HEK293T (cell line): ENCODE measurements around the gene KIF26B.

Source experiments
- CTCF ChIA-PET: fragments of 350-600 bp; formaldehyde crosslinking; extraction: SDS; loops from one replicate; lab custom pipeline; 2021; ENCODE audit warnings: antibody characterized with exemption, inconsistent platforms; lab: Yijun Ruan, JAX
- POLR2A ChIA-PET: fragments of 350-600 bp; formaldehyde crosslinking; extraction: SDS; loops from one replicate; lab custom pipeline; 2020; ENCODE audit warnings: antibody characterized with exemption, inconsistent platforms; lab: Yijun Ruan, JAX
- DNase-seq: peaks from one replicate; pipeline ENCODE4 v3.0.0; 2012; ENCODE audit warnings: mixed read lengths; ENCODE audit errors: extremely low spot score
- ARNT ChIP-seq: fragments of 450-650 bp; IDR thresholded peaks from 2 replicates; pipeline ENCODE4 v1.6.1; 2017; ENCODE audit warnings: mild to moderate bottlenecking
- BHLHE40 ChIP-seq: fragments of 450-650 bp; IDR thresholded peaks from 2 replicates; pipeline ENCODE4 v1.6.1; 2016; ENCODE audit warnings: mild to moderate bottlenecking, moderate library complexity, borderline replicate concordance
- CTBP1 ChIP-seq: fragments of 450-650 bp; IDR thresholded peaks from 2 replicates; pipeline ENCODE4 v1.6.1; 2016; ENCODE audit warnings: borderline replicate concordance
- ELF4 ChIP-seq: fragments of 450-650 bp; IDR thresholded peaks from 2 replicates; pipeline ENCODE4 v1.6.1; 2017; ENCODE audit warnings: antibody characterized with exemption
- FOXA1 ChIP-seq: fragments of 450-650 bp; IDR thresholded peaks from 2 replicates; pipeline ENCODE4 v1.6.1; 2016; ENCODE audit warnings: mild to moderate bottlenecking
- FOXK2 ChIP-seq: fragments of 450-650 bp; IDR thresholded peaks from 2 replicates; pipeline ENCODE4 v1.6.1; 2016; ENCODE audit warnings: mild to moderate bottlenecking
- FOXM1 ChIP-seq: fragments of 450-650 bp; IDR thresholded peaks from 2 replicates; pipeline ENCODE4 v1.6.1; 2017; ENCODE audit warnings: mild to moderate bottlenecking, borderline replicate concordance
- HDGF ChIP-seq: fragments of 450-650 bp; IDR thresholded peaks from 2 replicates; pipeline ENCODE4 v1.6.1; 2017; ENCODE audit warnings: antibody characterized with exemption, borderline replicate concordance
- L3MBTL2 ChIP-seq: fragments of 450-650 bp; conservative IDR thresholded peaks from 2 replicates; pipeline ENCODE4 v1.6.1; 2016; ENCODE audit warnings: mild to moderate bottlenecking
- LEF1 ChIP-seq: fragments of 450-650 bp; IDR thresholded peaks from 2 replicates; pipeline ENCODE4 v1.6.1; 2017; ENCODE audit warnings: mild to moderate bottlenecking, borderline replicate concordance
- NFRKB ChIP-seq: fragments of 450-650 bp; IDR thresholded peaks from 2 replicates; pipeline ENCODE4 v1.6.1; 2016; ENCODE audit warnings: mild to moderate bottlenecking, moderate library complexity
- SP1 ChIP-seq: fragments of 450-650 bp; IDR thresholded peaks from 2 replicates; pipeline ENCODE4 v1.6.1; 2017
- SUZ12 ChIP-seq: fragments of 450-650 bp; IDR thresholded peaks from 2 replicates; pipeline ENCODE4 v1.6.1; 2016; ENCODE audit warnings: mild to moderate bottlenecking
- TARDBP ChIP-seq: fragments of 450-650 bp; IDR thresholded peaks from 2 replicates; pipeline ENCODE4 v1.6.1; 2016
- ZNF384 ChIP-seq: fragments of 450-650 bp; IDR thresholded peaks from 2 replicates; pipeline ENCODE4 v1.6.1; 2016
- TF ChIP-seq, protein P1 (sequence below): fragments of 450-650 bp; IDR thresholded peaks from 2 replicates; pipeline ENCODE4 v1.6.1; 2016

KIF26B gene

DNA sequence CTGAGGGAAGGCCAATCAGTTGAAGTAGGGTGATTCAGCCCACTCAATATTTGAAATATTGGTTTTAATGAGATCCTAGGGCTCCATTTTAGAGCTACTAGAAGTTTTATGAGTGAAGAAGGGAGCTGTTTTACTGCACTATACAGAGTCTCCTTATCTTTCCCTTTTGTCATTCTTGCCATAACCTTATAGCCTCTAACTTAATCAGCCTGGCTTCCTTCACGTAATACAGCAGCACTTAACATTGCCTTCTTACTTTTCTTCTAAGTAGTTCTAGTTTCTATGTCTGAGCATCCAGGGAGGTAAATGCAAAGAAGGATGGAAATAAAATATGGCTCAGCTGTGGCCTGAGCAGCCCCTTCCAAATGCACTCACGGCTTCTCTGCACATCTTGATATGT is 299.3 kb downstream of the KIF26B start:
- TF ChIP-seq SUZ12 (no peak), FOXM1 (no peak), NFRKB (no peak), FOXA1 (no peak), ZNF384 (no peak), CTBP1 (no peak)
- CTCF ChIA-PET: no interaction called here

DNA sequence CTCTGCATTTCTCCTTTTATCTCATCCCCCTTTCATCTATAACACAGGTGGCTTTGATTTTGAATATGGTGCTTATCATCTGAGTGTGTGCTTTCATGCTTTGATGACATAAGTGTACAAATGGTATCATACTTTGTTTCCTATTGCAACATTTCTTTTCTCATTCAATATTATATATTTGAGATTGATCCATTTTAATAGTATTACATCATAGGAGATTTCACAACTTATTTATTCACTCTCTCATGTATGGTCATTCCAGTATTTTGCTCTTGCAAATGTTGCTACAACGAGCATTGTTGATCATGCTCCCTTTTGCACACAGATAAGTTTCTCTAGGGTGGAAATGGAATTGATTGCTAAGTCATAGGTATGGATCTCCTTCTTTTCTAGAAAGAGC is 302.8 kb downstream of the KIF26B start:
- CTCF ChIA-PET: no interaction called here
- POLR2A ChIA-PET: no interaction called here
- DNase-seq: no peak
- TF ChIP-seq ARNT: no peak
- no peak for TF ChIP-seq CTBP1
- no peak for TF ChIP-seq L3MBTL2
- no peak for TF ChIP-seq TARDBP
- TF ChIP-seq FOXK2: no peak
- no peak for TF ChIP-seq NFRKB
- no peak for TF ChIP-seq SUZ12
- TF ChIP-seq, protein P1, sequence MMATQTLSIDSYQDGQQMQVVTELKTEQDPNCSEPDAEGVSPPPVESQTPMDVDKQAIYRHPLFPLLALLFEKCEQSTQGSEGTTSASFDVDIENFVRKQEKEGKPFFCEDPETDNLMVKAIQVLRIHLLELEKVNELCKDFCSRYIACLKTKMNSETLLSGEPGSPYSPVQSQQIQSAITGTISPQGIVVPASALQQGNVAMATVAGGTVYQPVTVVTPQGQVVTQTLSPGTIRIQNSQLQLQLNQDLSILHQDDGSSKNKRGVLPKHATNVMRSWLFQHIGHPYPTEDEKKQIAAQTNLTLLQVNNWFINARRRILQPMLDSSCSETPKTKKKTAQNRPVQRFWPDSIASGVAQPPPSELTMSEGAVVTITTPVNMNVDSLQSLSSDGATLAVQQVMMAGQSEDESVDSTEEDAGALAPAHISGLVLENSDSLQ: no peak
- no peak for TF ChIP-seq FOXM1
- TF ChIP-seq LEF1: no peak
- TF ChIP-seq ELF4: no peak
- TF ChIP-seq SP1: no peak
- no peak for TF ChIP-seq ZNF384
- TF ChIP-seq FOXA1: no peak
- TF ChIP-seq BHLHE40: no peak
- TF ChIP-seq HDGF: no peak

More for the DNA sequence above, 299.3 kb downstream of the KIF26B start:
- DNase-seq: no peak
- POLR2A ChIA-PET: no interaction called here

DNA sequence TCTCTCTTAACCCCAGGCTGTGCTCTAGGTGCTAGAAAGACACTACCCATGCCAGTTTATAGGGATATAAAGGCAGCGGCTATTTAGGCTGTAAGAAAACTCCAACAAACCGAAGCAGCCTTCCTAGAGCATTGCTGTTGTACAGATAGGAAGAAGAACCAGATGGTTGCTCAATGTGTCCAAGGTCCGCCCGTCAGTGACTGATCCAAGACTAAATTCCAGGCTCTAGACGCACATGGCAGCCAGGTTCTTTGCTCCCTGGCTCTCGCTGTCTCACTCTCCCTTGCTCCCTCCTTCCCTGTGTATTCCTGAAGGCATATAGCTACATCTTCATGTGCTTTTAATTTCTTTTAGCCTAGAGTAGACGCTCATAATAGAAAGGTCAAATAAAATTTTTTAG is 303.4 kb downstream of the KIF26B start:
- POLR2A ChIA-PET: no interaction called here
- CTCF ChIA-PET: no interaction called here
- no peak for DNase-seq
- no peak for TF ChIP-seq FOXA1
- TF ChIP-seq FOXM1: no peak
- no peak for TF ChIP-seq HDGF
- TF ChIP-seq ELF4: no peak
- no peak for TF ChIP-seq NFRKB
- no peak for TF ChIP-seq L3MBTL2
- no peak for TF ChIP-seq BHLHE40
- no peak for TF ChIP-seq TARDBP

DNA sequence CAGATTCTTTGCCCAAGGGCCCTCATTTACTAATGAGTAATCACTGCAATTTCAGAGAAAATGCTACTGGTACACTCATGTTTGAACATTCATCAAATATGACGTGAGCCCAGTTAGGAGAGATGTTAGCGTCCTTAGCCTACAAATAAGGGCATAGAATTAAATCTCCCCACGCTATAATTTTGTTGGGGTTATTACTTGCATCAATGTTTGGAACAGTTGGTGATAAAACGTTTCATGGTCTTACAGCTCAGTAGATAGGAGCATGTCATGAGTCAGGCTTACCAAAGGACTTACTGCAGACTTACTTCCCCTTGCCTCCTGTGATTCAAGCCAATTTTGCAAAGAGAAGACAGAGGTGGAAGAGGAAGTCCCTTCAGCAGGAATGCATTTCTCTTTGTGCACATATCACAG is 304.0 kb downstream of the KIF26B start:
- POLR2A ChIA-PET: no interaction called here
- CTCF ChIA-PET: no interaction called here
- no peak for DNase-seq
- no peak for TF ChIP-seq CTBP1
- TF ChIP-seq LEF1: no peak
- no peak for TF ChIP-seq SUZ12
- TF ChIP-seq ARNT: no peak
- no peak for TF ChIP-seq TARDBP
- TF ChIP-seq HDGF: no peak
- TF ChIP-seq ZNF384: no peak
- no peak for TF ChIP-seq NFRKB
- no peak for TF ChIP-seq FOXM1
- TF ChIP-seq, protein P1: no peak
- TF ChIP-seq L3MBTL2: no peak
- TF ChIP-seq FOXA1: no peak
- no peak for TF ChIP-seq SP1
- TF ChIP-seq FOXK2: no peak
- no peak for TF ChIP-seq BHLHE40
- TF ChIP-seq ELF4: no peak

DNA sequence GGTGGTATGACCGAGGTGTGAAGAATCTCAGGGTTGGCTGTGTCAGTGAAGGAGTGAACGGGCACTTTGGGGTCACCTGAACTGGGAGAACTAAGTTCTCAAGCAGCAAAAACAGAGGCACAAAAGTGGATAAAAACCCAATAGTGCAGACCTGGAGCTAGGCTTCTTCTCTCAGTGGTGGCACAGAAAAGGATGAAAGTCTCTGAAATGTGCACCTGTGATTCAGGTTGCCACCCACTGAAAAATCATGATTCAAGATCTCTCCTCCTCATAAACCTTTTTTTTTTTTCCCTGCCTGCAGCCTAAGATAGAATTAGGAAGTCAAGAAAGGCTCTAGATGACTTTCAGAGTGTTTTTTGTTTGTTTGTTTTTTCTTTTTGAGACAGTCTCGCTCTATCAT is 304.8 kb downstream of the KIF26B start:
- CTCF ChIA-PET: no interaction called here
- POLR2A ChIA-PET: no interaction called here
- no peak for TF ChIP-seq ARNT
- TF ChIP-seq FOXA1: no peak
- TF ChIP-seq FOXM1: no peak
- TF ChIP-seq HDGF: no peak
- TF ChIP-seq BHLHE40: no peak
- TF ChIP-seq SP1: no peak
- TF ChIP-seq ZNF384: no peak
- no peak for TF ChIP-seq CTBP1
- DNase-seq: no peak

DNA sequence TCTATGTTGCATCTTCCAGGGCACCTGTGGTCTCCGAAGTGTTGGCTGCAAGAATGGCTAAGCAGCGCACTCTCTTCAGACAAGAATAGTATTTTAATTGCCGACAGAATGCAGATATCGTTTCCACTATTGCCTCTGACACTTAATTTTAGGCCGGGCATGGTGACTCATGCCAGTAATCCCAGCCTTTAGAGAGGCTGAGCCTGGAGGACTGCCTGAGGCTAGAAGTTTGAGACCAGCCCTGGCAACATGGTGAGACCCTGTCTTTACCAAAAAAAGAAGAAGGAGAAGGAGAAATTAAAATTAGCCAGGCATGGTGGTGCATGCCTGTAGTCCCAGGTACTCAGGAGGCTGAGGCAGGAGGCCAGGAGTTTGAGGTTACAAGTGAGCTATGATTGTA is 306.9 kb downstream of the KIF26B start:
- TF ChIP-seq SUZ12 (no peak), CTBP1 (no peak), ZNF384 (no peak), LEF1 (no peak), ELF4 (no peak), FOXM1 (no peak), BHLHE40 (no peak), NFRKB (no peak), TARDBP (no peak), HDGF (no peak), ARNT (no peak), FOXK2 (no peak), SP1 (no peak), L3MBTL2 (no peak), FOXA1 (no peak)
- TF ChIP-seq, protein P1: no peak
- ChIA-PET CTCF (no interaction called here), POLR2A (no interaction called here)
- no peak for DNase-seq
